ENCODE data around the gene DLGAP3.

Gene DLGAP3

GRCh38 chr1:34915521-34915920 lies 13.9 kb downstream of the DLGAP3 start:
- H3K4me3 ChIP-seq (ENCODE audit: low read length), result no peak overlapping the region
- no peaks in the 10 kb centered on the region for H3K4me1 ChIP-seq (ENCODE audit: control insufficient read depth, low read depth, low read length)
- no peak overlapping the region for H3K9ac ChIP-seq (ENCODE audit: low read length)
- no peaks in the 10 kb centered on the region for H3K36me3 ChIP-seq (ENCODE audit: control insufficient read depth, low read depth, low read length)
- no peaks in the 10 kb centered on the region for H3K9me3 ChIP-seq (ENCODE audit: control insufficient read depth, low read depth, low read length)
- no peaks in the 10 kb centered on the region for H3K27me3 ChIP-seq (ENCODE audit: control insufficient read depth, insufficient read depth, low read length)
- no peak overlapping the region for H3K27ac ChIP-seq (ENCODE audit: low read length)

GRCh38 chr1:34914958-34915357 lies 14.5 kb downstream of the DLGAP3 start:
- H3K27me3 ChIP-seq (ENCODE audit: control insufficient read depth, insufficient read depth, low read length), result no peaks in the 10 kb centered on the region
- H3K9me3 ChIP-seq (ENCODE audit: control insufficient read depth, low read depth, low read length), result no peaks in the 10 kb centered on the region

GRCh38 chr1:34911465-34911864 lies 18.0 kb downstream of the DLGAP3 start:
- Histone ChIP-seq H3K36me3 (ENCODE audit: control insufficient read depth, low read depth, low read length) (no peaks in the 10 kb centered on the region), H3K4me1 (ENCODE audit: control insufficient read depth, low read depth, low read length) (no peaks in the 10 kb centered on the region), H3K9me3 (ENCODE audit: control insufficient read depth, low read depth, low read length) (no peaks in the 10 kb centered on the region), H3K4me3 (ENCODE audit: low read length) (no peak overlapping the region), H3K9ac (ENCODE audit: low read length) (no peak overlapping the region), H3K27ac (ENCODE audit: low read length) (no peak overlapping the region), H3K27me3 (ENCODE audit: control insufficient read depth, insufficient read depth, low read length) (no peaks in the 10 kb centered on the region)

More at GRCh38 chr1:34914958-34915357, 14.5 kb downstream of the DLGAP3 start:
- Histone ChIP-seq H3K27ac (ENCODE audit: low read length) (no peak overlapping the region), H3K36me3 (ENCODE audit: control insufficient read depth, low read depth, low read length) (no peaks in the 10 kb centered on the region), H3K9ac (ENCODE audit: low read length) (no peak overlapping the region), H3K4me3 (ENCODE audit: low read length) (no peak overlapping the region), H3K4me1 (ENCODE audit: control insufficient read depth, low read depth, low read length) (no peaks in the 10 kb centered on the region)

GRCh38 chr1:34910425-34910824 lies 19.0 kb downstream of the DLGAP3 start:
- Histone ChIP-seq H3K9me3 (ENCODE audit: control insufficient read depth, low read depth, low read length) (no peaks in the 10 kb centered on the region), H3K4me3 (ENCODE audit: low read length) (no peak overlapping the region), H3K27ac (ENCODE audit: low read length) (no peak overlapping the region), H3K4me1 (ENCODE audit: control insufficient read depth, low read depth, low read length) (no peaks in the 10 kb centered on the region), H3K27me3 (ENCODE audit: control insufficient read depth, insufficient read depth, low read length) (no peaks in the 10 kb centered on the region), H3K9ac (ENCODE audit: low read length) (no peak overlapping the region), H3K36me3 (ENCODE audit: control insufficient read depth, low read depth, low read length) (no peaks in the 10 kb centered on the region)

GRCh38 chr1:34908369-34908768 lies 21.1 kb downstream of the DLGAP3 start:
- Histone ChIP-seq H3K4me3 (ENCODE audit: low read length) (no peak overlapping the region), H3K27me3 (ENCODE audit: control insufficient read depth, insufficient read depth, low read length) (no peaks in the 10 kb centered on the region), H3K36me3 (ENCODE audit: control insufficient read depth, low read depth, low read length) (no peaks in the 10 kb centered on the region), H3K9me3 (ENCODE audit: control insufficient read depth, low read depth, low read length) (no peaks in the 10 kb centered on the region), H3K9ac (ENCODE audit: low read length) (no peak overlapping the region), H3K4me1 (ENCODE audit: control insufficient read depth, low read depth, low read length) (no peaks in the 10 kb centered on the region), H3K27ac (ENCODE audit: low read length) (no peak overlapping the region)

DNA sequence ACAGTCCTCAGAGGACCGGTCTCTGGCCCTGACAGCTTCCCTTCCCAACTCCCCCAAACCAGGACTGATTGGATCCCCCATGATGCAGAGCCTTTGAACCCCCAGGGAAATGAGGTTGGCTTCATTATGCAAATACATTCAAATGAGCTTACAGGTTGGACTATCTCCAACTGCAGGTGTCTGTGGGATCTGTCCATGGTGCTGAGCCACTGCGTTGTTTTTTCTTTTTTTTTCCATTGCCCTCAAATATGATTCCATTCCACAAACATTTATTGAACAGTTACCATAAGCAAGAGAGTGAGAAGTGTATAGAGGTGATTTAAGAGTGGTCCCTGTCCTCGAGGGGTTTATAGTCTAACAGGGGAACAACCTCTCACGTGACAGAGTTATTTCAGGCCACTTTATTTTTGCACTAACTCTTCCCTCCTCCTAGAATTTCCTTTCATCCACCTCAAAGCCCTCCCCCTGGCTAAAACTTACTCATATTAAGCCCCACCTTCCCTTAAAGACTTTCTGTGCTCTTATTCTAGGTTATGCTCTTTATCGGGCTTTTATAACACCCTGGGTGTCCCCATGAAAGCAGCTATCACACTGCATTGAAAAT lies 21.9 kb downstream of the DLGAP3 start:
- Histone ChIP-seq H3K4me1 (ENCODE audit: control insufficient read depth, low read depth, low read length) (no peaks in the 10 kb centered on the region), H3K9me3 (ENCODE audit: control insufficient read depth, low read depth, low read length) (no peaks in the 10 kb centered on the region), H3K27ac (ENCODE audit: low read length) (no peak overlapping the region)

DNA sequence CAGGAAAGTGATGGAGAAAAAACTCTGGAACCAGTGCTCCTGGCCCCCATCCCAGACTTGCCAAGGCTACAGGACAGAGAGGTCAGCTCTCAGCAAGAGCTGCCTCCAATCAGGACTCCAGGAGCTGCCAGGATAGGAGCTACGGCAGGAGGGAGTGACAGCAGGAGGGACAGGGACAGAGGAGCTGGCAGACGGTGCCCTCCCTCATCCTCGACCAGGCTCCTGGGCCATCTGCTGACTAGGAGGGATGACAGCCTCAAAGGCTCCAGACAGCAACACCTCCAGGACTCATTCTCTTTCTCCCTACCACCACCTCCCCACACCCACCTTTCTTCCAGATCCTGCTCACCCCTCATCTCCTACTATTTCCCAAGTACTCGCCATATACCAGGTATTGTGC lies 22.7 kb downstream of the DLGAP3 start:
- Histone ChIP-seq H3K4me1 (ENCODE audit: control insufficient read depth, low read depth, low read length) (no peaks in the 10 kb centered on the region), H3K27me3 (ENCODE audit: control insufficient read depth, insufficient read depth, low read length) (no peaks in the 10 kb centered on the region), H3K4me3 (ENCODE audit: low read length) (no peak overlapping the region), H3K27ac (ENCODE audit: low read length) (no peak overlapping the region), H3K36me3 (ENCODE audit: control insufficient read depth, low read depth, low read length) (no peaks in the 10 kb centered on the region), H3K9me3 (ENCODE audit: control insufficient read depth, low read depth, low read length) (no peaks in the 10 kb centered on the region), H3K9ac (ENCODE audit: low read length) (no peak overlapping the region)

More for the DNA sequence above, 21.9 kb downstream of the DLGAP3 start:
- Histone ChIP-seq H3K27me3 (ENCODE audit: control insufficient read depth, insufficient read depth, low read length) (no peaks in the 10 kb centered on the region), H3K9ac (ENCODE audit: low read length) (no peak overlapping the region), H3K36me3 (ENCODE audit: control insufficient read depth, low read depth, low read length) (no peaks in the 10 kb centered on the region), H3K4me3 (ENCODE audit: low read length) (no peak overlapping the region)

DNA sequence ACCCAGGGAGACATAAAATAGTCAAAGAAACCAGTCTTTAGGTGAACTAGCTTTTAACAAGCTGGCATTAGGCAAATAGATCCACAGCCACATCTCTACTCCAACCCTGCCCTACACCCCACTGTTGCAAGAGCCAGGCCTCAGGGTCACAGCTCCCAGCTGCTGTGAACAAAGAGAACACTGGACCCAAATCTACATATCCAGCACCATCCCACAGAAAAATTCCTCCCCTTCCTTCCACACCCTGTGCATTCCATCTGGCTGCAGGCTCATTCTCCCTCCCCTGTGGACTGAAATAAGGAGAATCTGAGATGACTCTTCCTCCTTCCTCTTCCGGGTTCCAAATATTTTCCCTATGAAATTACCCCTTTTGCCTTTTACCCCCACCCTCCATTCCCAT lies 23.2 kb downstream of the DLGAP3 start:
- Histone ChIP-seq H3K4me1 (ENCODE audit: control insufficient read depth, low read depth, low read length) (no peaks in the 10 kb centered on the region), H3K36me3 (ENCODE audit: control insufficient read depth, low read depth, low read length) (no peaks in the 10 kb centered on the region), H3K4me3 (ENCODE audit: low read length) (no peak overlapping the region), H3K27ac (ENCODE audit: low read length) (no peak overlapping the region), H3K9me3 (ENCODE audit: control insufficient read depth, low read depth, low read length) (no peaks in the 10 kb centered on the region), H3K9ac (ENCODE audit: low read length) (no peak overlapping the region), H3K27me3 (ENCODE audit: control insufficient read depth, insufficient read depth, low read length) (no peaks in the 10 kb centered on the region)

DNA sequence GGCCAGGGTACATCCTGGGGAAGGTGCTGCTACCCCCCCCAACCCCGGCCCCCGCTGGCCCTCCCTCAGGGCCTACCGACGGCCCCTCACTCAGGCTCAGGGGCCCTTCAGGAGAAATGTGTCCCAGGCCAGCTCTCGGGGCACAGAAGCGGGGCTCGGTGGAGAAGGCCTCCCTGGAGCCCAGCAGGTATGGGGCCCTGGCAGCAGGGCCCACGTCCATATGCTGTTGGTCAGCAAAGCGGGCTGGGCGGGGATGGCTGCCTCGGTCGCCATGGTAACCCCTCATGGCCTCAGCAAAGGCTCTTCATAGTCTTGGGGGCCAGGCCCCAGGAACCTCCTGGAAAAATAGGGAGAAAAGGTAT lies 24.4 kb downstream of the DLGAP3 start:
- Histone ChIP-seq H3K27ac (ENCODE audit: low read length) (no peak overlapping the region), H3K4me3 (ENCODE audit: low read length) (no peak overlapping the region), H3K4me1 (ENCODE audit: control insufficient read depth, low read depth, low read length) (no peaks in the 10 kb centered on the region), H3K36me3 (ENCODE audit: control insufficient read depth, low read depth, low read length) (no peaks in the 10 kb centered on the region), H3K27me3 (ENCODE audit: control insufficient read depth, insufficient read depth, low read length) (no peaks in the 10 kb centered on the region), H3K9me3 (ENCODE audit: control insufficient read depth, low read depth, low read length) (no peaks in the 10 kb centered on the region), H3K9ac (ENCODE audit: low read length) (no peak overlapping the region)

- Histone ChIP-seq H3K4me1 (ENCODE audit: control insufficient read depth, low read depth, low read length) (no peaks in the 10 kb centered on the region), H3K27me3 (ENCODE audit: control insufficient read depth, insufficient read depth, low read length) (no peaks in the 10 kb centered on the region), H3K9ac (ENCODE audit: low read length) (no peak overlapping the region), H3K9me3 (ENCODE audit: control insufficient read depth, low read depth, low read length) (no peaks in the 10 kb centered on the region), H3K36me3 (ENCODE audit: control insufficient read depth, low read depth, low read length) (no peaks in the 10 kb centered on the region), H3K27ac (ENCODE audit: low read length) (no peak overlapping the region), H3K4me3 (ENCODE audit: low read length) (no peak overlapping the region)
Observed at GRCh38 chr1:34904236-34905097, 25.0 kb downstream of the DLGAP3 start.

- H3K27me3 ChIP-seq (ENCODE audit: control insufficient read depth, insufficient read depth, low read length), result no peaks in the 10 kb centered on the region
- H3K9me3 ChIP-seq (ENCODE audit: control insufficient read depth, low read depth, low read length), result no peaks in the 10 kb centered on the region
- H3K4me3 ChIP-seq (ENCODE audit: low read length), result no peak overlapping the region
- no peak overlapping the region for H3K9ac ChIP-seq (ENCODE audit: low read length)
- no peaks in the 10 kb centered on the region for H3K36me3 ChIP-seq (ENCODE audit: control insufficient read depth, low read depth, low read length)
- H3K27ac ChIP-seq (ENCODE audit: low read length), result no peak overlapping the region
- no peaks in the 10 kb centered on the region for H3K4me1 ChIP-seq (ENCODE audit: control insufficient read depth, low read depth, low read length)
Observed at GRCh38 chr1:34901919-34902318, 27.5 kb downstream of the DLGAP3 start.
